ENCODE measurements around the gene IRF5. TPM values are rescaled to one million over a fixed set of nuclear protein-coding genes. Genes with fewer than 3 reads are reported as not detected.

The IRF5 gene
- total RNA-seq, 1 experiment from 2014 or later: 0.66 TPM

- ATAC-seq: no peak
- no peak for DNase-seq (ENCODE audit: low spot score)
- Mint-ChIP-seq H3K27ac (no peak overlapping the region), H3K36me3 (no peaks in the 10 kb centered on the region), H3K27me3 (ENCODE audit: low read depth) (peaks cover 58% of the 10 kb centered on the region), H3K4me1 (peaks cover 11% of the 10 kb centered on the region), H3K9me3 (no peaks in the 10 kb centered on the region), H3K4me3 (peak overlapping the region; percentile 87; the same call in 1 of the 2 replicates)
- TF ChIP-seq HMGXB4 (CRISPR knock-in tag; IDR thresholded peaks at IDR 0.05) (no peak), STAT6 (CRISPR knock-in tag; conservative IDR thresholded peaks at IDR 0.05; ENCODE audit: low read depth) (no peak), FOXJ3 (CRISPR knock-in tag; IDR thresholded peaks at IDR 0.05; ENCODE audit: borderline replicate concordance) (no peak)
- ChIA-PET POLR2A (interaction anchor here (1.0 kb wide), 1 partner anchor 14 kb away, joined by 3 read pairs; no protein-coding TSS in a partner anchor), CTCF (interaction anchor here (1.1 to 2.3 kb wide), 6 partner anchors 9 to 152 kb away, joined by 4 to 15 read pairs (median 8); partner anchors contain the start of gene KCP)
Observed at GRCh38 chr7:128939075-128939860, 1.5 kb downstream of the IRF5 start.

- no peak for ATAC-seq
- H3K27ac Mint-ChIP-seq: no peak overlapping the region
- no peak for DNase-seq (ENCODE audit: low spot score)
- peaks cover 11% of the 10 kb centered on the region for H3K4me1 Mint-ChIP-seq
- ChIA-PET POLR2A (interaction anchor here (1.0 kb wide), 1 partner anchor 14 kb away, joined by 3 read pairs; no protein-coding TSS in a partner anchor), CTCF (interaction anchor here (1.1 to 2.3 kb wide), 7 partner anchors 8 to 151 kb away, joined by 3 to 15 read pairs (median 7); partner anchors contain the start of gene KCP)
- no peak overlapping the region for H3K4me3 Mint-ChIP-seq
- no peaks in the 10 kb centered on the region for H3K9me3 Mint-ChIP-seq
- no peaks in the 10 kb centered on the region for H3K36me3 Mint-ChIP-seq
- peaks cover 58% of the 10 kb centered on the region for H3K27me3 Mint-ChIP-seq (ENCODE audit: low read depth)
- TF ChIP-seq ZNF532 (CRISPR knock-in tag; IDR thresholded peaks at IDR 0.05; ENCODE audit: borderline replicate concordance): no peak
- TF ChIP-seq EMX1 (CRISPR knock-in tag; IDR thresholded peaks at IDR 0.05): no peak
- TF ChIP-seq KAT7 (CRISPR knock-in tag; IDR thresholded peaks at IDR 0.05; ENCODE audit: borderline replicate concordance): no peak
- TF ChIP-seq JAZF1 (CRISPR knock-in tag; IDR thresholded peaks at IDR 0.05): no peak
- TF ChIP-seq ZSCAN18 (CRISPR knock-in tag; IDR thresholded peaks at IDR 0.05): no peak
- TF ChIP-seq NR2C2 (CRISPR knock-in tag; IDR thresholded peaks at IDR 0.05): no peak
- TF ChIP-seq ZNF281 (CRISPR knock-in tag; IDR thresholded peaks at IDR 0.05): no peak
- TF ChIP-seq RORB (CRISPR knock-in tag; IDR thresholded peaks at IDR 0.05): no peak
- no peak for TF ChIP-seq ZBTB21 (CRISPR knock-in tag; IDR thresholded peaks at IDR 0.05; ENCODE audit: borderline replicate concordance)
- no peak for TF ChIP-seq ZNF317 (CRISPR knock-in tag; IDR thresholded peaks at IDR 0.05; ENCODE audit: borderline replicate concordance, low read depth)
- no peak for TF ChIP-seq ZNF232 (CRISPR knock-in tag; IDR thresholded peaks at IDR 0.05)
- TF ChIP-seq ELF4 (CRISPR knock-in tag; IDR thresholded peaks at IDR 0.05; ENCODE audit: low read depth): no peak
- TF ChIP-seq OVOL2 (CRISPR knock-in tag; IDR thresholded peaks at IDR 0.05; ENCODE audit: borderline replicate concordance): no peak
- TF ChIP-seq ZNF423 (CRISPR knock-in tag; IDR thresholded peaks at IDR 0.05): no peak
- TF ChIP-seq RELA (CRISPR knock-in tag; IDR thresholded peaks at IDR 0.05; ENCODE audit: borderline replicate concordance): no peak
Observed at GRCh38 chr7:128939861-128940410, 2.2 kb downstream of the IRF5 start.
